ENCODE results near the gene NBPF26. TPM values are rescaled to one million over a fixed set of nuclear protein-coding genes. Genes with fewer than 3 reads are reported as not detected.
"Not testable (repeated sequence)": the region's sequence is repeated elsewhere in the genome, so short reads cannot be mapped to it uniquely, and the experiment has no call there.

NBPF26 gene
- total RNA-seq, 1 experiment from 2014 or later = 8.4 TPM

GRCh38 chr1:120844186-120844944, 120.6 kb downstream of the NBPF26 start:
- not testable (repeated sequence) for H3K36me3 ChIP-seq; H3K9me3 ChIP-seq (replicated peaks); H3K4me1 ChIP-seq; H3K27ac ChIP-seq; H3K27me3 ChIP-seq
- DNase-seq = peak; percentile 71 to 74
- H3K4me3 ChIP-seq = peak overlapping the region; percentile 70

- DNase-seq = peak in 1 of 2 experiments; percentile 3
- H3K4me1 ChIP-seq; H3K36me3 ChIP-seq; H3K27me3 ChIP-seq; H3K27ac ChIP-seq; H3K9me3 ChIP-seq (replicated peaks); H3K4me3 ChIP-seq: not testable (repeated sequence)
These were observed 121.2 kb downstream of the NBPF26 start for GRCh38 chr1:120844945-120845330.

- DNase-seq; H3K9me3 ChIP-seq (replicated peaks); H3K4me3 ChIP-seq; H3K4me1 ChIP-seq; H3K27ac ChIP-seq; H3K27me3 ChIP-seq; H3K36me3 ChIP-seq: not testable (repeated sequence)
These were observed 125.9 kb downstream of the NBPF26 start for GRCh38 chr1:120849400-120850286.

GRCh38 chr1:120850287-120850536, 126.5 kb downstream of the NBPF26 start:
- H3K4me3 ChIP-seq; H3K4me1 ChIP-seq; H3K27ac ChIP-seq; H3K36me3 ChIP-seq; H3K9me3 ChIP-seq (replicated peaks); H3K27me3 ChIP-seq: not testable (repeated sequence)
- peak in 1 of 2 experiments; percentile 17 for DNase-seq

- H3K27me3 ChIP-seq; H3K4me1 ChIP-seq; H3K36me3 ChIP-seq; H3K9me3 ChIP-seq (replicated peaks): not testable (repeated sequence)
- DNase-seq = peak; percentile 58 to 72
- Histone ChIP-seq H3K27ac (peak overlapping the region; percentile 40; the same call in 1 of the 2 replicates), H3K4me3 (peak overlapping the region; percentile 27; the same call in 1 of the 2 replicates)
These were observed 127.0 kb downstream of the NBPF26 start for GRCh38 chr1:120850537-120851421.

GRCh38 chr1:120858144-120858543, 134.4 kb downstream of the NBPF26 start:
- not testable (repeated sequence) for H3K4me3 ChIP-seq; H3K27ac ChIP-seq; H3K4me1 ChIP-seq; H3K36me3 ChIP-seq; H3K9me3 ChIP-seq (replicated peaks); DNase-seq; H3K27me3 ChIP-seq

- not testable (repeated sequence) for H3K4me3 ChIP-seq; DNase-seq; H3K4me1 ChIP-seq; H3K27me3 ChIP-seq; H3K9me3 ChIP-seq (replicated peaks); H3K27ac ChIP-seq; H3K36me3 ChIP-seq
These were observed 136.0 kb downstream of the NBPF26 start for GRCh38 chr1:120859615-120860234.

GRCh38 chr1:120878206-120878605, 154.5 kb downstream of the NBPF26 start:
- H3K27me3 ChIP-seq; DNase-seq; H3K4me3 ChIP-seq; H3K27ac ChIP-seq; H3K4me1 ChIP-seq; H3K36me3 ChIP-seq; H3K9me3 ChIP-seq (replicated peaks): not testable (repeated sequence)

- H3K36me3 ChIP-seq; H3K9me3 ChIP-seq (replicated peaks); H3K4me1 ChIP-seq; DNase-seq; H3K27ac ChIP-seq; H3K27me3 ChIP-seq; H3K4me3 ChIP-seq: not testable (repeated sequence)
These were observed 156.3 kb downstream of the NBPF26 start for GRCh38 chr1:120880056-120880455.

GRCh38 chr1:120881934-120882333, 158.2 kb downstream of the NBPF26 start:
- H3K36me3 ChIP-seq; H3K27ac ChIP-seq; DNase-seq; H3K4me3 ChIP-seq; H3K9me3 ChIP-seq (replicated peaks); H3K27me3 ChIP-seq; H3K4me1 ChIP-seq: not testable (repeated sequence)

Other genes with a start within 250 kb of the NBPF26 start
- gene PPIAL4A, start 165.8 kb downstream of the NBPF26 start, total RNA-seq (2014; rRNA removed; shearing (Covaris generic)) = not detected in 2 replicates